DND-41 (cell line): ENCODE measurements around the gene ACSM5.

Experiments
- ATAC-seq: fragments of 200-7000 bp; cut with Tn5 transposase; 3 replicates; pipeline ENCODE4 v1.9.1; 2021; ENCODE audit warnings: low read depth; ENCODE audit not compliant: insufficient read depth
- DNase-seq: peaks from one replicate; pipeline ENCODE4 v3.0.0-alpha.2; 2020
- H2AFZ ChIP-seq: 2 replicates; pipeline ENCODE4 v1.6.0; 2012; ENCODE audit warnings: low read depth, low read length
- H3K27ac ChIP-seq: 2 replicates; pipeline ENCODE4 v1.5.1; 2012; ENCODE audit warnings: low read length, inconsistent platforms
- H3K27me3 ChIP-seq: fragments of 200-600 bp; sonication (generic); 2 replicates; pipeline ENCODE4 v1.6.0; 2012; ENCODE audit warnings: low read length, mild to moderate bottlenecking, inconsistent platforms; ENCODE audit not compliant: insufficient read depth, poor library complexity
- H3K36me3 ChIP-seq: 2 replicates; pipeline ENCODE4 v1.5.1; 2012; ENCODE audit warnings: low read length, inconsistent platforms; ENCODE audit not compliant: insufficient read depth
- H3K4me1 ChIP-seq: 2 replicates; pipeline ENCODE4 v1.5.1; 2012; ENCODE audit warnings: mild to moderate bottlenecking, low read length; ENCODE audit not compliant: insufficient read depth
- H3K4me2 ChIP-seq: 2 replicates; pipeline ENCODE4 v1.6.0; 2012; ENCODE audit warnings: mild to moderate bottlenecking, moderate library complexity, low read length, inconsistent platforms; ENCODE audit not compliant: insufficient read depth
- H3K4me3 ChIP-seq, 2 experiments: fragments of 200-600 bp in 1 of 2; shearing (Covaris generic) in 1 of 2; 2 replicates each; pipeline ENCODE4 v1.5.1; 2012 to 2016; ENCODE audit warnings: inconsistent platforms in 2 of 2, low read length in 2 of 2, mild to moderate bottlenecking in 2 of 2, low read depth in 1 of 2, moderate library complexity in 1 of 2
- H3K79me2 ChIP-seq: 2 replicates; pipeline ENCODE4 v1.6.0; 2012; ENCODE audit warnings: low read length, inconsistent platforms; ENCODE audit not compliant: insufficient read depth
- H3K9ac ChIP-seq: 2 replicates; pipeline ENCODE4 v1.6.0; 2012; ENCODE audit warnings: low read depth, mild to moderate bottlenecking, inconsistent platforms, low read length, moderate library complexity
- H3K9me3 ChIP-seq: 2 replicates; pipeline ENCODE4 v1.5.1; 2012; ENCODE audit warnings: low read length, moderate library complexity, mild to moderate bottlenecking, inconsistent platforms; ENCODE audit not compliant: insufficient read depth, severe bottlenecking
- H4K20me1 ChIP-seq: 2 replicates; pipeline ENCODE4 v1.6.0; 2012; ENCODE audit warnings: low read length; ENCODE audit not compliant: insufficient read depth
- CTCF ChIP-seq: IDR thresholded peaks from 2 replicates; pipeline ENCODE4 v1.5.1; 2012; ENCODE audit warnings: borderline replicate concordance, low read length, moderate library complexity, mild to moderate bottlenecking; ENCODE audit not compliant: poor library complexity, severe bottlenecking; ENCODE audit errors: extremely low read depth
- EZH2 ChIP-seq: IDR thresholded peaks from 3 replicates; pipeline ENCODE4 v1.6.1; 2012; ENCODE audit warnings: borderline replicate concordance, low read depth, mild to moderate bottlenecking, moderate library complexity, low read length, inconsistent platforms; ENCODE audit not compliant: severe bottlenecking

ACSM5 gene

GRCh38 chr16:20388854-20389253, 20.5 kb upstream of the ACSM5 start:
- DNase-seq (no peak), ATAC-seq (no peak)
- TF ChIP-seq CTCF (no peak), EZH2 (no peak)
- Histone ChIP-seq H3K4me2 (no peak overlapping the region), H3K9me3 (no peaks in the 10 kb centered on the region), H3K27me3 (no peaks in the 10 kb centered on the region), H3K4me3 (no peak overlapping the region), H3K36me3 (no peaks in the 10 kb centered on the region), H2AFZ (no peak overlapping the region), H4K20me1 (no peaks in the 10 kb centered on the region), H3K4me1 (no peaks in the 10 kb centered on the region), H3K27ac (no peak overlapping the region), H3K9ac (no peak overlapping the region), H3K79me2 (no peaks in the 10 kb centered on the region)

- no peak overlapping the region for H3K27ac ChIP-seq
- no peaks in the 10 kb centered on the region for H3K4me1 ChIP-seq
- H4K20me1 ChIP-seq = no peaks in the 10 kb centered on the region
- ATAC-seq = no peak
- H3K9ac ChIP-seq = no peak overlapping the region
- H3K79me2 ChIP-seq = no peaks in the 10 kb centered on the region
- peaks cover 2% of the 10 kb centered on the region for H3K27me3 ChIP-seq
- H2AFZ ChIP-seq = no peak overlapping the region
- no peak for TF ChIP-seq EZH2
- TF ChIP-seq CTCF = no peak
- H3K9me3 ChIP-seq = no peaks in the 10 kb centered on the region
- H3K4me3 ChIP-seq = no peak overlapping the region
- no peaks in the 10 kb centered on the region for H3K36me3 ChIP-seq
- H3K4me2 ChIP-seq = no peak overlapping the region
- no peak for DNase-seq
Measured at GRCh38 chr16:20391045-20391444, 18.3 kb upstream of the ACSM5 start.

- Histone ChIP-seq H3K9ac (no peak overlapping the region), H2AFZ (no peak overlapping the region)
Measured at GRCh38 chr16:20393801-20394577, 15.3 kb upstream of the ACSM5 start.

More at GRCh38 chr16:20393801-20394577, 15.3 kb upstream of the ACSM5 start:
- TF ChIP-seq EZH2 = no peak
- TF ChIP-seq CTCF = no peak
- H3K79me2 ChIP-seq = no peaks in the 10 kb centered on the region
- H3K27ac ChIP-seq = no peak overlapping the region
- no peaks in the 10 kb centered on the region for H3K36me3 ChIP-seq
- ATAC-seq = no peak
- no peaks in the 10 kb centered on the region for H3K4me1 ChIP-seq
- H3K4me2 ChIP-seq = no peak overlapping the region
- no peak for DNase-seq
- no peaks in the 10 kb centered on the region for H3K9me3 ChIP-seq
- H4K20me1 ChIP-seq = no peaks in the 10 kb centered on the region
- peaks cover 2% of the 10 kb centered on the region for H3K27me3 ChIP-seq
- H3K4me3 ChIP-seq = no peak overlapping the region
